ENCODE data around the gene PLCH1.

DNA sequence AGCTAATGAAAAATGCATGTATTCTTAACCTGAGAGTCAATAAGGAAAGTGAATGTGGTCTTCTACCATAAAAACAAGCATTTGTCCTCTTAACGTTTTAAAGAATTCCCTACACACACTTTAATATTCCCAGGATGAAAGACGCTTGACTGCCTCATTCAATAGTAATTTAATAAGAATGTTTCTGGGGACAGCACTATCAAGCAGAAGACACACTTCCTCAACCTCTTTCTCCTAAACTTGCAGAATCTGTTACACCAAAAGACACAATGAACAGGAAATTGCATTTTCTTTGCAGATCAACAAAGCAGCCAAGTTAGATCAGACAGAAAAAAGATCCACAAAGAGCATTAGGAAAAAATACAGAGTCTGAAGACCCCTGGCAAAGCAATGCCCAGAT, 97.7 kb downstream of the PLCH1 start:
- TF ChIP-seq MXI1 (IDR thresholded peaks at IDR 0.05; ENCODE audit: low read depth, low read length) (no peak), POLR2A (IDR thresholded peaks at IDR 0.05; ENCODE audit: low read depth, low read length) (no peak), YY1 (IDR thresholded peaks at IDR 0.05; ENCODE audit: low read depth, low read length) (no peak), FOXK2 (IDR thresholded peaks at IDR 0.05) (no peak), MTA2 (IDR thresholded peaks at IDR 0.05; ENCODE audit: low read depth) (no peak), NFYA (IDR thresholded peaks at IDR 0.05; ENCODE audit: borderline replicate concordance, low read depth, low read length) (no peak), SP1 (IDR thresholded peaks at IDR 0.05; ENCODE audit: low read depth, low read length) (no peak), CEBPB (IDR thresholded peaks at IDR 0.05; ENCODE audit: borderline replicate concordance in 1 of 2, low read depth in 2 of 2, low read length in 2 of 2) (no peak), RELA (IDR thresholded peaks at IDR 0.05; ENCODE audit: borderline replicate concordance, partially characterized antibody) (no peak)
- TF ChIP-seq, protein P1, sequence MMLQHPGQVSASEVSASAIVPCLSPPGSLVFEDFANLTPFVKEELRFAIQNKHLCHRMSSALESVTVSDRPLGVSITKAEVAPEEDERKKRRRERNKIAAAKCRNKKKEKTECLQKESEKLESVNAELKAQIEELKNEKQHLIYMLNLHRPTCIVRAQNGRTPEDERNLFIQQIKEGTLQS (IDR thresholded peaks at IDR 0.05; ENCODE audit: borderline replicate concordance, extremely low read depth, low read depth, low read length) = no peak
- TF ChIP-seq, protein P2, sequence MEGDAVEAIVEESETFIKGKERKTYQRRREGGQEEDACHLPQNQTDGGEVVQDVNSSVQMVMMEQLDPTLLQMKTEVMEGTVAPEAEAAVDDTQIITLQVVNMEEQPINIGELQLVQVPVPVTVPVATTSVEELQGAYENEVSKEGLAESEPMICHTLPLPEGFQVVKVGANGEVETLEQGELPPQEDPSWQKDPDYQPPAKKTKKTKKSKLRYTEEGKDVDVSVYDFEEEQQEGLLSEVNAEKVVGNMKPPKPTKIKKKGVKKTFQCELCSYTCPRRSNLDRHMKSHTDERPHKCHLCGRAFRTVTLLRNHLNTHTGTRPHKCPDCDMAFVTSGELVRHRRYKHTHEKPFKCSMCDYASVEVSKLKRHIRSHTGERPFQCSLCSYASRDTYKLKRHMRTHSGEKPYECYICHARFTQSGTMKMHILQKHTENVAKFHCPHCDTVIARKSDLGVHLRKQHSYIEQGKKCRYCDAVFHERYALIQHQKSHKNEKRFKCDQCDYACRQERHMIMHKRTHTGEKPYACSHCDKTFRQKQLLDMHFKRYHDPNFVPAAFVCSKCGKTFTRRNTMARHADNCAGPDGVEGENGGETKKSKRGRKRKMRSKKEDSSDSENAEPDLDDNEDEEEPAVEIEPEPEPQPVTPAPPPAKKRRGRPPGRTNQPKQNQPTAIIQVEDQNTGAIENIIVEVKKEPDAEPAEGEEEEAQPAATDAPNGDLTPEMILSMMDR (IDR thresholded peaks at IDR 0.05 in 2 of 3, conservative IDR thresholded peaks at IDR 0.05 in 1 of 3; ENCODE audit: control insufficient read depth in 2 of 3, extremely low read depth in 1 of 3, insufficient read depth in 1 of 3, low read depth in 3 of 3, low read length in 3 of 3) = no peak
- TF ChIP-seq, protein P3, sequence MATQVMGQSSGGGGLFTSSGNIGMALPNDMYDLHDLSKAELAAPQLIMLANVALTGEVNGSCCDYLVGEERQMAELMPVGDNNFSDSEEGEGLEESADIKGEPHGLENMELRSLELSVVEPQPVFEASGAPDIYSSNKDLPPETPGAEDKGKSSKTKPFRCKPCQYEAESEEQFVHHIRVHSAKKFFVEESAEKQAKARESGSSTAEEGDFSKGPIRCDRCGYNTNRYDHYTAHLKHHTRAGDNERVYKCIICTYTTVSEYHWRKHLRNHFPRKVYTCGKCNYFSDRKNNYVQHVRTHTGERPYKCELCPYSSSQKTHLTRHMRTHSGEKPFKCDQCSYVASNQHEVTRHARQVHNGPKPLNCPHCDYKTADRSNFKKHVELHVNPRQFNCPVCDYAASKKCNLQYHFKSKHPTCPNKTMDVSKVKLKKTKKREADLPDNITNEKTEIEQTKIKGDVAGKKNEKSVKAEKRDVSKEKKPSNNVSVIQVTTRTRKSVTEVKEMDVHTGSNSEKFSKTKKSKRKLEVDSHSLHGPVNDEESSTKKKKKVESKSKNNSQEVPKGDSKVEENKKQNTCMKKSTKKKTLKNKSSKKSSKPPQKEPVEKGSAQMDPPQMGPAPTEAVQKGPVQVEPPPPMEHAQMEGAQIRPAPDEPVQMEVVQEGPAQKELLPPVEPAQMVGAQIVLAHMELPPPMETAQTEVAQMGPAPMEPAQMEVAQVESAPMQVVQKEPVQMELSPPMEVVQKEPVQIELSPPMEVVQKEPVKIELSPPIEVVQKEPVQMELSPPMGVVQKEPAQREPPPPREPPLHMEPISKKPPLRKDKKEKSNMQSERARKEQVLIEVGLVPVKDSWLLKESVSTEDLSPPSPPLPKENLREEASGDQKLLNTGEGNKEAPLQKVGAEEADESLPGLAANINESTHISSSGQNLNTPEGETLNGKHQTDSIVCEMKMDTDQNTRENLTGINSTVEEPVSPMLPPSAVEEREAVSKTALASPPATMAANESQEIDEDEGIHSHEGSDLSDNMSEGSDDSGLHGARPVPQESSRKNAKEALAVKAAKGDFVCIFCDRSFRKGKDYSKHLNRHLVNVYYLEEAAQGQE (IDR thresholded peaks at IDR 0.05; ENCODE audit: low read depth, low read length) = no peak
- TF ChIP-seq, protein P4, sequence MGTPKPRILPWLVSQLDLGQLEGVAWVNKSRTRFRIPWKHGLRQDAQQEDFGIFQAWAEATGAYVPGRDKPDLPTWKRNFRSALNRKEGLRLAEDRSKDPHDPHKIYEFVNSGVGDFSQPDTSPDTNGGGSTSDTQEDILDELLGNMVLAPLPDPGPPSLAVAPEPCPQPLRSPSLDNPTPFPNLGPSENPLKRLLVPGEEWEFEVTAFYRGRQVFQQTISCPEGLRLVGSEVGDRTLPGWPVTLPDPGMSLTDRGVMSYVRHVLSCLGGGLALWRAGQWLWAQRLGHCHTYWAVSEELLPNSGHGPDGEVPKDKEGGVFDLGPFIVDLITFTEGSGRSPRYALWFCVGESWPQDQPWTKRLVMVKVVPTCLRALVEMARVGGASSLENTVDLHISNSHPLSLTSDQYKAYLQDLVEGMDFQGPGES (IDR thresholded peaks at IDR 0.05) = no peak
- TF ChIP-seq, protein P5, sequence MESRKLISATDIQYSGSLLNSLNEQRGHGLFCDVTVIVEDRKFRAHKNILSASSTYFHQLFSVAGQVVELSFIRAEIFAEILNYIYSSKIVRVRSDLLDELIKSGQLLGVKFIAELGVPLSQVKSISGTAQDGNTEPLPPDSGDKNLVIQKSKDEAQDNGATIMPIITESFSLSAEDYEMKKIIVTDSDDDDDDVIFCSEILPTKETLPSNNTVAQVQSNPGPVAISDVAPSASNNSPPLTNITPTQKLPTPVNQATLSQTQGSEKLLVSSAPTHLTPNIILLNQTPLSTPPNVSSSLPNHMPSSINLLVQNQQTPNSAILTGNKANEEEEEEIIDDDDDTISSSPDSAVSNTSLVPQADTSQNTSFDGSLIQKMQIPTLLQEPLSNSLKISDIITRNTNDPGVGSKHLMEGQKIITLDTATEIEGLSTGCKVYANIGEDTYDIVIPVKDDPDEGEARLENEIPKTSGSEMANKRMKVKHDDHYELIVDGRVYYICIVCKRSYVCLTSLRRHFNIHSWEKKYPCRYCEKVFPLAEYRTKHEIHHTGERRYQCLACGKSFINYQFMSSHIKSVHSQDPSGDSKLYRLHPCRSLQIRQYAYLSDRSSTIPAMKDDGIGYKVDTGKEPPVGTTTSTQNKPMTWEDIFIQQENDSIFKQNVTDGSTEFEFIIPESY (IDR thresholded peaks at IDR 0.05) = no peak
